HG02973 (cell line): Measurements from ENCODE around the gene TM7SF2.

ENCODE experiments used
- ATAC-seq: cut with Tn5 transposase; IDR thresholded peaks from one replicate; pipeline ENCODE4 v1.9.1; 2021; ENCODE audit warnings: moderate library complexity; ENCODE audit not compliant: unreplicated experiment

Gene TM7SF2

GRCh38 chr11:65150509-65151299, 39.0 kb downstream of the TM7SF2 start:
- ATAC-seq, result peak; percentile 70

DNA sequence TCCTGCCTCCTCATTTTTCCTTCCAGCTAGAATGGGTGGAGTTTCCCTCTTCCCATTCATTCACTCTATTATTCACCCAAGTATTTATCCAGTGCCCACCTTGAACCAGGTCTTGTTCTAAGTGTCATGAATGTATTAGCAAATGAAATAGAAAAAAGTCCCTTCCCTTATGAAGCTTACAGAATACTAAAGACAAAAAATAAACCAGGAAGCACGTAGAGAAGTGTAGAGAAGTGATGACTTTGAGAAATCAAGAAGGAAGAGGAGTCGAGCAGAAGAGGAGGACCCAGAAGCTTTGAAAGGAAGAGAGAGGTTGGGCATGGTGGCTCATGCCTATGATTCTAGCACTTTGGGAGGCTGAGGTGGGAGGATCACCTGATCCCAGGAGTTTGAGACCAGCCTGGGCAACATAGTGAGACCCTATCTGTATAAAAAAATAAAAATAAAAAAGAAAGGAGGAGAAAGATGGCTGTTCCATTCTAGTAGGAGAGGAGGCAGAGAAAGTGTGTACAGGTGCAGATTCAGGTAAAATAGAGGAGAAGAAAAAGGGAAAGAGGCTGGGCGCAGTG, 39.7 kb downstream of the TM7SF2 start:
- ATAC-seq, result no peak

GRCh38 chr11:65152122-65152521, 40.5 kb downstream of the TM7SF2 start:
- ATAC-seq, result no peak

DNA sequence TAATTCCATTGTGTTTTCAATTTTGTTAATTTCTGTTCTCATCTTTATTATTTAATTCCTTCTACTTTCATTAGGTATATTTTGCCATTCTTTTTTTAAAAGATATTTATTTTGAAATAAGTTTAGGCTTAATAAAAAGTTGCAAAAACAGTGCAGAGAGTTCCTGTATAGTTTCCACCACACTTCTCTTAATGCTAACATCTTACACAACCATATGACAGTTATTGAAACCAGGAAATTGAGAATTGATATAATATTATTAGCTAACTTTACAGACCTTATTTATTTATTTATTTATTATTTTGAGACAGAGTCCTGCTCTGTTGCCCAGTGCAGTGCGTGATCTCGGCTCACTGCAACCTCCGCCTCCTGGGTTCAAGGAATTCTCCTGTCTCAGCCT, 44.6 kb downstream of the TM7SF2 start:
- ATAC-seq, result no peak

- no peak for ATAC-seq
These were observed 45.3 kb downstream of the TM7SF2 start for GRCh38 chr11:65156926-65157325.

- no peak for ATAC-seq
These were observed 45.7 kb downstream of the TM7SF2 start for GRCh38 chr11:65157336-65157735.

- ATAC-seq, result peak; percentile 60
These were observed 47.3 kb downstream of the TM7SF2 start for GRCh38 chr11:65159012-65159411.

GRCh38 chr11:65160643-65161042, 49.0 kb downstream of the TM7SF2 start:
- ATAC-seq, result no peak

- ATAC-seq, result no peak
These were observed 52.0 kb downstream of the TM7SF2 start for GRCh38 chr11:65163684-65164083.
